Measurements from ENCODE around the gene ADARB1. TPM values are rescaled to one million over a fixed set of nuclear protein-coding genes. Genes with fewer than 3 reads are reported as not detected.
A peak's percentile ranks its signal among the peaks of the same experiment; 100 is the strongest.

Gene ADARB1
- total RNA-seq, 1 experiment from 2014 or later: 29.6 TPM

DNA sequence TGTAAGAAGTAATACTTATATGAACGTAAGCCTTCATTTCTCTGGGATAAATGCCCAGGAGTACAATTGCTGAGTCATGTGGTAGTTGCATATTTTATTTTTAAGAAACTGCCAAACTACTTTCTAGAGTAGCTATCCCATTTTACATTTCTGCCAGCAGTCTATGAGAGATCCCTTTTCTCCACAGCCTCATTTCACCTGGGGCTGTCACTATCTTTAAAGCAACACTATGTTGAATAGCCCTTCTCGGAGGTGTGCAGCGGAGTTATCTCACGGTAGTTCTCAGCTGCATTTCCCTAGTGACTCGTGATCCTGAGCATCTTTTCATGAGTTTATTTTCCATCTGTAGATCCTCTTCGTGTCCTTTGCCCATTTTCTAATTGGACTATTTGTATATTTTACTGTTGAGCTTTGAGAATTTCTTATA, 93.4 kb downstream of the ADARB1 start:
- DNase-seq (ENCODE audit: low read depth): peak; percentile 51

DNA sequence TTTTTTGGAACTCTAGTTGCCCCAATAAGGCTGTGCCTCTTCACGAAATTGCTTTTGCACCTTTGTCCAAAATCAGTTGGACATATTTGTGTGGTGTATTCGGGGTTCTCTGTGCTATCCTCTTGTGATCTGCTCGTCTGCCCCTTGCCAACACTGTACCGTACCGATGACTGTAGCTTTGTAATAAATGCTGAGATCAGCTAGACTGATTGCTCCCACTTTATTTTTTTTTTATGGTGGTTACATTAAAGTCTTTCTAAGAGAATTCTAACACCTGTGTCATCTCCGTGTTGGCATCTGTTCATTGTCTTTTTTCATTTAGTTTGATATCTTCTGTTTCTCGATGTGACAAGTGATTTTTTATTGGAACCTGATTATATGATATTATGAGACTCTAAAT, 94.1 kb downstream of the ADARB1 start:
- no peak for DNase-seq (ENCODE audit: low read depth)

- DNase-seq (ENCODE audit: low read depth): no peak
Measured at GRCh38 chr21:45169001-45169400, 94.6 kb downstream of the ADARB1 start.

- no peak for DNase-seq (ENCODE audit: low read depth)
Measured at GRCh38 chr21:45169682-45170081, 95.3 kb downstream of the ADARB1 start.

DNA sequence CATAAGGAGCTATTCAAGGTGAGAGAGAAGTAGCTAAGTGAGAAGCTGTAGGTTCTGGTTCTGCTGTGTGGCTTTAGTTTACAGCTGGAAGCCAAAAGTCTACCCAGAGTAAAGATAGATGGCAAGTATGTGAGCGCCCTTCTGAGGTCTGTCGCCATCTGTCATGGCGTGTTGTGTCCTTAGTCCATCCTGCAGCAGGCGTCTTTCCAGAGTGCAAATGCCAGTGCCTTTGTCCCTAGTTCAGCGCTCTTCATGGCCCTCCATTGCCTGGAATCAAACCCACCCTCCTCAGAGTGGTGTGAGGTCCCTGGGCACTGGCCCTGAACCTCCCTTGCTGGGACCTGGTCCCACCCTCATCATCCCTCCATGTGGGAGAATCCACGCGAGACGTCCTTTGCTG, 96.6 kb downstream of the ADARB1 start:
- no peak for DNase-seq (ENCODE audit: low read depth)

DNA sequence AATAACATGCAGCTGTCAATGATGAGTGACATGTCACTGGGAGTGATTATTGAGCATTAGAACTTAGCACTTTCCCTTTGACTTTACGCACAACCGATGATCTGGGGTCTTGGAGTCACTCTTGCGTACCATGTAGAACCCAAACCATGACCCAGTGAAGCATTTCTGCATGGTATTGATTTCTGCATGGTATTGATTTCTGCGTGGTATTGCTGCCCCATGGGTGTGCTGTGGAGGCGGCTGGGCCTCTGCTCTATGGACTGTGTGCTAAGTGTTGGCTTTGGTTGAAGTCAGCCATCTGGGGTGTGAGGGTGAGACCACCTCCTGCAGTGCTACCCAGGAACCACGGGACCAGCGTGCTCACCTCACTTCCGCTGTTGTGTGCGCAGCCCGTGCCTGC, 98.0 kb downstream of the ADARB1 start:
- no peak for DNase-seq (ENCODE audit: low read depth)

DNA sequence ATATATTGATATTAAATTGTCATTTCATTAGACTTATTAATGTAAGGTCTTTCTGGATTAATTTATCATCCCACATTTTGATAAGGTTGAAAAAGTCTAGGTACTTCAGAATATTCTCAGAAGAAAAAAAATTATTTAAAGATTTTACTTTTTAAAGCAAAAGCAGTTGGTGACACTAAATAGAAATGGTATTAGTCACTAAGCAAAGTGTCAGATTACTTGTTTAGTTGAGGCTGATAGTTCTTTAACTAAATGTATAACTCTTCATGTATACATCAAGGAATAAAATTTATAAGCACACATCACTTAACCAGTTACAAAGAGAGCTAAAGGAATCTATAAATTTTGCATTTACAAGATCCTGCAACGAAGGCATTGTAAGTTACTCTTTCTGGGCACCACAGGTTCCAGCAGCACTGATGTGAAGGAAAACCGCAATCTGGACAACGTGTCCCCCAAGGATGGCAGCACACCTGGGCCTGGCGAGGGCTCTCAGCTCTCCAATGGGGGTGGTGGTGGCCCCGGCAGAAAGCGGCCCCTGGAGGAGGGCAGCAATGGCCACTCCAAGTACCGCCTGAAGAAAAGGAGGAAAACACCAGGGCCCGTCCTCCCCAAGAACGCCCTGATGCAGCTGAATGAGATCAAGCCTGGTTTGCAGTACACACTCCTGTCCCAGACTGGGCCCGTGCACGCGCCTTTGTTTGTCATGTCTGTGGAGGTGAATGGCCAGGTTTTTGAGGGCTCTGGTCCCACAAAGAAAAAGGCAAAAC, 101.1 kb downstream of the ADARB1 start:
- no peak for DNase-seq (ENCODE audit: low read depth)

DNA sequence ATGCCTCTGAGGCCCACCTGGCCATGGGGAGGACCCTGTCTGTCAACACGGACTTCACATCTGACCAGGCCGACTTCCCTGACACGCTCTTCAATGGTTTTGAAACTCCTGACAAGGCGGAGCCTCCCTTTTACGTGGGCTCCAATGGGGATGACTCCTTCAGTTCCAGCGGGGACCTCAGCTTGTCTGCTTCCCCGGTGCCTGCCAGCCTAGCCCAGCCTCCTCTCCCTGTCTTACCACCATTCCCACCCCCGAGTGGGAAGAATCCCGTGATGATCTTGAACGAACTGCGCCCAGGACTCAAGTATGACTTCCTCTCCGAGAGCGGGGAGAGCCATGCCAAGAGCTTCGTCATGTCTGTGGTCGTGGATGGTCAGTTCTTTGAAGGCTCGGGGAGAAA, 101.8 kb downstream of the ADARB1 start:
- no peak for DNase-seq (ENCODE audit: low read depth)

DNA sequence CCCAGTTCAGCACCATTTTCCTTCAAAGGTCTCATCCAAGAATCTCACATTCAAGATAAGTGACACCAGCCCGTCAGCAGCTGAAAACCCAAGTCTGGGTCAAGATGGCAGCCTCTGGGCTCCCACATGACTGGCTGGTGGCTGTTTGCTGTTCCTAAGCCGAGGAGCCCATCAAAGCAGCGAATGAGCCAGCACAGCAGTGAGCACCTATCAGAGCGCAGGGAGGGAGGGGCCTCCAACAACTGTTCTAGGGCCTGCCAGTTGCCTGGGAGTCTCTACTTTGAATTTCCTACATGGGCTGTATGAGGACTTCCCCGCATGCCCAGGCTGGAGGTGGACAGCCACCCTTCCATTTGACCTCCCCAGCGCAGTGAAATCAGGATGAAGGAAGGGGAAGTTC, 102.7 kb downstream of the ADARB1 start:
- DNase-seq (ENCODE audit: low read depth): no peak

DNA sequence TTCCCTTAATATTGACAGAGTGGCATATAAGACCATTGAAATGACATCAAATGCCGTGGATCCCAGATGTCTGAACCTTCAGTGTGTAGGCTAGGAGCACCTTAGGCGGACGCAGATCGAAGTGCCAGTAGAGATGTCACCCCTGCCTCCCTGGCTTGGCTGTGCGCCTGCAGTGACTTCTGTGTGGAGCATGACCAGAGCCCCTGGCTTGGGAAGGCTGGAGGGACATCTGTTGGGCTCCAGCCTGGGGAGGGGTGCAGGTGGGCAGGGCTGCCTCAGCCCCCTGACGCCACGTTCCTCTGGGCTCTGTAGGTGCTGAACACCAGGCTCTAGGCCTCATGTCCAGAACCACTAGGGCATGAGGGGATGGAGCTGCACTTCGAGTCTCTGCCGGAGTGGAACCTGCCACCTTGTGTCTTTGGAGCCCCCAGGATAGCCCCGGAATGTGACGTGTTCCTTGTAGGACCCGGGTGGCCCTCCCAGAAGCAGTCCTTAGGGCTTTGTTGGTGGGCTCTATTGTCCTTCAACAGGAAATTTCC, 103.8 kb downstream of the ADARB1 start:
- no peak for DNase-seq (ENCODE audit: low read depth)

DNA sequence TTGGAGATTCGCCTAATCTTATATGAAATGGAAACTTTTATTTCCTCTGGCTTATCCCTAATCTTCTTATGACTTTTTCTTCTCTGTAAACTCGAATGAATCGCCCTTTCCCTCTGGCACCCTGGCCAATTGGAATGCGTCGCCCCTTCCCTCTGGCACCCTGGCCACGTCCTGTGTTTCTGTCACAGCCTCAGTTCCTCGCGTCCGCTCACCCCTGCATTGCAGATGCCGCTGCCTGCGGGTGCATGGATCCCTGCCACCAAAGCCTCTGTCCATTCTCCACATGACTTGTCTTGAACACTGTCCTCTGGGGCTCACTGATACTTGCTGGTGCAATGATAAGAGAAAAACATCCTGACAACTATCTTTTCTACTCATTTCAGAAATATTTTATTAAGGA, 104.6 kb downstream of the ADARB1 start:
- no peak for DNase-seq (ENCODE audit: low read depth)

GRCh38 chr21:45179568-45180245, 105.3 kb downstream of the ADARB1 start:
- DNase-seq (ENCODE audit: low read depth): no peak

GRCh38 chr21:45180246-45180599, 105.8 kb downstream of the ADARB1 start:
- DNase-seq (ENCODE audit: low read depth): no peak

- DNase-seq (ENCODE audit: low read depth): no peak
Measured at GRCh38 chr21:45182958-45183357, 108.6 kb downstream of the ADARB1 start.

GRCh38 chr21:45183852-45184251, 109.5 kb downstream of the ADARB1 start:
- no peak for DNase-seq (ENCODE audit: low read depth)

DNA sequence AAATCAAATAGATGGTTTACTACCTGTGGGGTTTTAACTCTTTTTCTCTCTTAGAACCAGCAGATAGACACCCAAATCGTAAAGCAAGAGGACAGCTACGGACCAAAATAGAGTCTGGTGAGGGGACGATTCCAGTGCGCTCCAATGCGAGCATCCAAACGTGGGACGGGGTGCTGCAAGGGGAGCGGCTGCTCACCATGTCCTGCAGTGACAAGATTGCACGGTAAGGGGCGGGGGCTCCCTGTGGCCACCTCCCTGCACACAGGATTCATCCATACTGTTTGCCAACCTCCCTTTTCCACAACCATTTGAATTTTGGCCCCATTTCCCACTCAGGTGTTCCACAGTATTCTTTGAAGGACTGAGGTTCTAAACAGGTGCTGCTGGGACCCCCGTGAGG, 110.5 kb downstream of the ADARB1 start:
- no peak for DNase-seq (ENCODE audit: low read depth)

- no peak for DNase-seq (ENCODE audit: low read depth)
Measured at GRCh38 chr21:45186709-45187108, 112.3 kb downstream of the ADARB1 start.

GRCh38 chr21:45187646-45188045, 113.3 kb downstream of the ADARB1 start:
- DNase-seq (ENCODE audit: low read depth): no peak

DNA sequence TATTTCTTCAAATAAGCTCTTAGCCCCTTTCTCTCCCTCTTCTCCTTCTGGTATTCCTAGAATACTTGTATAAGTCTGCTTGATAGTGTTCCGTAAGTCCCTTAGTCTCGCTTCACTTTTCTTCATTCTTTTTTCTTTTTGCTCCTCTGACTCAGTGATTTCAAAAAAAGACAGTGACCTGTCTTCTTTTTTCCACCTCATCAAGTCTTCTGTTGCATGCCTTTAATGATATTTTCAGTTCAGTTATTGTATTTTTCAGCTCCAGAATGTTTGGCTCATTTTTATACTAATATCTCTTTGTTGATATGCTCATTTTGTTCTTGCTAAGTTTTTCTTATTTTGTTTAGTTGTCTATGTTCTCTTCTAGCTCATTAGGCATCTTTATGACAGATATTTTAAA, 115.6 kb downstream of the ADARB1 start:
- DNase-seq (ENCODE audit: low read depth): no peak

DNA sequence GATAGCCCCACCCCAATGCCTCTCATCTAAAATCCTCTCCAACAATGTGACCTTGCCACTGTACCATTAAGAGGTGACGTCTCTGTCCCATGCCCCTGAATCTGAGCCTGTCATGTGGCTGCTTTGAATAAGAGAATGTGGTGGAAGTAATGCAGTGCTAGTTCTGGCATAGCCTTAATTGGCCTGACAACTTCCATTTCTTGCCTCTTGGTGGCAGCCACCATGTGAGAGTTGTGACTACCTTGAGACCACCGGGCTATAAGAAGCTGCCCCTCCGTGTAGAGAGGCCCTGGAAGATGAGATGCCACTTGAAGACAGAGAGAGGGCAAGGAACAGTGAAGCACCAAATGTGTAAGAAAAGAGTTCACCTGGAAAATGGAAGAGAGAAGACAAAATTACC, 118.0 kb downstream of the ADARB1 start:
- no peak for DNase-seq (ENCODE audit: low read depth)

- no peak for DNase-seq (ENCODE audit: low read depth)
Measured at GRCh38 chr21:45196620-45197019, 122.2 kb downstream of the ADARB1 start.

DNA sequence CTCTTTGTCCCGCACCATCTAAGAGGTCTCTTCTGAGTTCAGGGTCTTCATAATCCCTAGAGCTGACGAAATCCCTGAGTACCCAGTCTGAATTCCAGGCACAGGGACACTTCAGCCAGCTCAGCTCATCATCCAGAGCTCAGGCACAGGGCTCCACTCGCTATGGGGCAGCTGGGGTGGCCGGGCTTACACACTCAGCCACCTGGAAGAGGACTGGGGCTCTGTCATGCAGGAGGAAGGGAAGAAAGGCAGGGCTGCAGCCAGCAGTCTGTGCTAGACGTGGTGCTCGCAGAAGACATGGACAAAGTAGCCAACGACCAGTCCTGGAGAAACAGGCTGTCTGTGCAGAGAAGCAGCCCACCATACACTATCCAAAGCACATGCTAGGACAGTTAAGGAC, 124.8 kb downstream of the ADARB1 start:
- DNase-seq (ENCODE audit: low read depth): no peak

GRCh38 chr21:45200031-45200430, 125.7 kb downstream of the ADARB1 start:
- no peak for DNase-seq (ENCODE audit: low read depth)
